ENCODE data around the gene SDC3.
A peak's percentile ranks its signal among the peaks of the same experiment; 100 is the strongest.
"Not testable (repeated sequence)": the region's sequence is repeated elsewhere in the genome, so short reads cannot be mapped to it uniquely, and the experiment has no call there.

The SDC3 gene

GRCh38 chr1:30872033-30872947, 36.3 kb downstream of the SDC3 start:
- DNase-seq, result peak; percentile 11

GRCh38 chr1:30871276-30871871, 37.2 kb downstream of the SDC3 start:
- DNase-seq, result no peak

GRCh38 chr1:30870656-30871055, 37.9 kb downstream of the SDC3 start:
- no peak for DNase-seq

GRCh38 chr1:30870035-30870434, 38.5 kb downstream of the SDC3 start:
- DNase-seq, result no peak

- DNase-seq, result peak; percentile 52
These were observed 39.6 kb downstream of the SDC3 start for GRCh38 chr1:30868833-30869435.

GRCh38 chr1:30868057-30868456, 40.5 kb downstream of the SDC3 start:
- not testable (repeated sequence) for DNase-seq

GRCh38 chr1:30867537-30867936, 41.0 kb downstream of the SDC3 start:
- DNase-seq, result no peak

GRCh38 chr1:30866594-30866993, 42.0 kb downstream of the SDC3 start:
- DNase-seq, result no peak

- no peak for DNase-seq
These were observed 43.9 kb downstream of the SDC3 start for GRCh38 chr1:30864681-30865080.

- no peak for DNase-seq
These were observed 44.5 kb downstream of the SDC3 start for GRCh38 chr1:30863858-30864604.

GRCh38 chr1:30860320-30860652, 48.3 kb downstream of the SDC3 start:
- DNase-seq, result no peak

- no peak for DNase-seq
These were observed 50.6 kb downstream of the SDC3 start for GRCh38 chr1:30857964-30858363.

GRCh38 chr1:30857062-30857461, 51.5 kb downstream of the SDC3 start:
- no peak for DNase-seq

- DNase-seq, result no peak
These were observed 52.2 kb downstream of the SDC3 start for GRCh38 chr1:30856260-30856790.

- DNase-seq, result no peak
These were observed 52.8 kb downstream of the SDC3 start for GRCh38 chr1:30855686-30856259.

GRCh38 chr1:30853350-30853749, 55.2 kb downstream of the SDC3 start:
- DNase-seq, result no peak

GRCh38 chr1:30852026-30852425, 56.5 kb downstream of the SDC3 start:
- DNase-seq, result no peak

GRCh38 chr1:30851286-30851685, 57.3 kb downstream of the SDC3 start:
- DNase-seq, result no peak

- no peak for DNase-seq
These were observed 58.0 kb downstream of the SDC3 start for GRCh38 chr1:30850607-30851006.

- no peak for DNase-seq
These were observed 60.4 kb downstream of the SDC3 start for GRCh38 chr1:30848130-30848529.

GRCh38 chr1:30847358-30847972, 61.1 kb downstream of the SDC3 start:
- DNase-seq, result no peak

- no peak for DNase-seq
These were observed 62.0 kb downstream of the SDC3 start for GRCh38 chr1:30846587-30846986.
